ENCODE measurements around the gene PRR5. TPM values are rescaled to one million over a fixed set of nuclear protein-coding genes. Genes with fewer than 3 reads are reported as not detected.

PRR5 gene
- total and polyA plus RNA-seq, 2 donors (not counting 1 experiment from before 2014, with no cell fraction given) = 18.4 to 36.1 TPM

GRCh38 chr22:44707178-44707577 is 5.2 kb downstream of the PRR5 start:
- H3K27me3 Mint-ChIP-seq = no peaks in the 10 kb centered on the region
- Histone ChIP-seq H3K4me3 (ENCODE audit: control extremely low read depth in 1 of 5, extremely low read depth in 1 of 5, insufficient read depth in 1 of 5, low read depth in 2 of 5, low read length in 4 of 5) (no peak overlapping the region), H3K4me1 (ENCODE audit: control insufficient read depth in 2 of 2, insufficient read depth in 2 of 2, low read length in 2 of 2) (peaks cover 29 to 41% of the 10 kb centered on the region in 2 donors), H3K27ac (ENCODE audit: low read length in 2 of 2) (no peak overlapping the region), H3K79me2 (ENCODE audit: control insufficient read depth, insufficient read depth, low read length) (peaks cover 48% of the 10 kb centered on the region), H3K9me3 (ENCODE audit: control extremely low read depth in 1 of 3, control insufficient read depth in 2 of 3, insufficient read depth in 1 of 3, low read length in 2 of 3) (peaks cover 0 to 5% (median 0%) of the 10 kb centered on the region in 3 donors), H3K36me3 (replicated peaks in 1 of 2; ENCODE audit: control extremely low read depth in 1 of 2, control insufficient read depth in 1 of 2, extremely low read depth in 1 of 2, insufficient read depth in 2 of 2, low read length in 1 of 2) (no peaks in the 10 kb centered on the region), H3K9ac (ENCODE audit: low read length) (no peak overlapping the region), H3K4me2 (replicated peaks; ENCODE audit: low read depth, low read length, poor library complexity, severe bottlenecking) (no peak overlapping the region), H4K20me1 (ENCODE audit: control insufficient read depth, insufficient read depth, low read length, poor library complexity, severe bottlenecking) (peaks cover 13% of the 10 kb centered on the region), H3K27me3 (replicated peaks in 1 of 4; ENCODE audit: control extremely low read depth in 1 of 4, control insufficient read depth in 3 of 4, insufficient read depth in 4 of 4, low read length in 3 of 4) (peaks cover 0 to 4% (median 0%) of the 10 kb centered on the region in 4 experiments), H2AFZ (ENCODE audit: insufficient read depth, low read depth, low read length, poor library complexity, severe bottlenecking) (no peak overlapping the region)
- no peak for DNase-seq
- H3K4me1 Mint-ChIP-seq = peaks cover 34% of the 10 kb centered on the region
- POLR2A ChIA-PET = no interaction called here
- TF ChIP-seq CTCF (IDR thresholded peaks at IDR 0.05) = no peak
- no peak for TF ChIP-seq EZH2 (IDR thresholded peaks at IDR 0.05; ENCODE audit: borderline replicate concordance, insufficient read depth, low read depth, low read length, poor library complexity, severe bottlenecking)
- intact Hi-C loops (cut with micrococcal nuclease) = no loop called here
- CTCF ChIA-PET = interaction anchor here (1.6 to 1.9 kb wide), 2 partner anchors 11 to 27 kb away, joined by 6 to 7 read pairs; no protein-coding TSS in a partner anchor
- ATAC-seq (ENCODE audit: low read depth) = no peak
- H3K4me3 Mint-ChIP-seq = no peak overlapping the region
- H3K27ac Mint-ChIP-seq = no peak overlapping the region
- 98% methylated on average over 8 of the region's 10 CpGs for WGBS (ENCODE audit: insufficient coverage)
- H3K9me3 Mint-ChIP-seq (ENCODE audit: insufficient read depth) = no peaks in the 10 kb centered on the region

GRCh38 chr22:44707752-44708151 is 5.7 kb downstream of the PRR5 start:
- no peaks in the 10 kb centered on the region for H3K36me3 ChIP-seq (replicated peaks in 1 of 2; ENCODE audit: control extremely low read depth in 1 of 2, control insufficient read depth in 1 of 2, extremely low read depth in 1 of 2, insufficient read depth in 2 of 2, low read length in 1 of 2)
- peaks cover 10% of the 10 kb centered on the region for H4K20me1 ChIP-seq (ENCODE audit: control insufficient read depth, insufficient read depth, low read length, poor library complexity, severe bottlenecking)
- H3K27me3 ChIP-seq (replicated peaks in 1 of 4; ENCODE audit: control extremely low read depth in 1 of 4, control insufficient read depth in 3 of 4, insufficient read depth in 4 of 4, low read length in 3 of 4) = peaks cover 0 to 4% (median 0%) of the 10 kb centered on the region in 4 experiments
- H3K4me1 Mint-ChIP-seq = peaks cover 34% of the 10 kb centered on the region
- H3K79me2 ChIP-seq (ENCODE audit: control insufficient read depth, insufficient read depth, low read length) = peaks cover 46% of the 10 kb centered on the region
- H3K27ac Mint-ChIP-seq = no peak overlapping the region
- no peak overlapping the region for H3K9ac ChIP-seq (ENCODE audit: low read length)
- H3K9me3 ChIP-seq (ENCODE audit: control extremely low read depth in 1 of 3, control insufficient read depth in 2 of 3, insufficient read depth in 1 of 3, low read length in 2 of 3) = peaks cover 0 to 5% (median 0%) of the 10 kb centered on the region in 3 donors
- ChIA-PET CTCF (interaction anchor here (1.6 to 1.9 kb wide), 2 partner anchors 12 to 27 kb away, joined by 6 to 7 read pairs; no protein-coding TSS in a partner anchor), POLR2A (no interaction called here)
- H2AFZ ChIP-seq (ENCODE audit: insufficient read depth, low read depth, low read length, poor library complexity, severe bottlenecking) = no peak overlapping the region
- WGBS (ENCODE audit: insufficient coverage) = 100% methylated on average over 11 of the region's 11 CpGs
- no peaks in the 10 kb centered on the region for H3K27me3 Mint-ChIP-seq
- intact Hi-C loops (cut with micrococcal nuclease) = no loop called here
- H3K9me3 Mint-ChIP-seq (ENCODE audit: insufficient read depth) = no peaks in the 10 kb centered on the region
- H3K4me3 Mint-ChIP-seq = no peak overlapping the region
- ATAC-seq (ENCODE audit: low read depth) (no peak), DNase-seq (no peak)
- no peak overlapping the region for H3K4me3 ChIP-seq (ENCODE audit: control extremely low read depth in 1 of 5, extremely low read depth in 1 of 5, insufficient read depth in 1 of 5, low read depth in 2 of 5, low read length in 4 of 5)
- peaks cover 28 to 41% of the 10 kb centered on the region in 2 donors for H3K4me1 ChIP-seq (ENCODE audit: control insufficient read depth in 2 of 2, insufficient read depth in 2 of 2, low read length in 2 of 2)
- no peak overlapping the region for H3K27ac ChIP-seq (ENCODE audit: low read length in 2 of 2)
- TF ChIP-seq CTCF (IDR thresholded peaks at IDR 0.05) (no peak), EZH2 (IDR thresholded peaks at IDR 0.05; ENCODE audit: borderline replicate concordance, insufficient read depth, low read depth, low read length, poor library complexity, severe bottlenecking) (no peak)
- H3K4me2 ChIP-seq (replicated peaks; ENCODE audit: low read depth, low read length, poor library complexity, severe bottlenecking) = no peak overlapping the region

Data from B cell (primary cell).